ENCODE data around the gene SETD5. TPM values are rescaled to one million over a fixed set of nuclear protein-coding genes. Genes with fewer than 3 reads are reported as not detected.

SETD5 gene
- total and polyA plus RNA-seq, 12 donors = 35.3 to 135 (median 84.6) TPM

DNA sequence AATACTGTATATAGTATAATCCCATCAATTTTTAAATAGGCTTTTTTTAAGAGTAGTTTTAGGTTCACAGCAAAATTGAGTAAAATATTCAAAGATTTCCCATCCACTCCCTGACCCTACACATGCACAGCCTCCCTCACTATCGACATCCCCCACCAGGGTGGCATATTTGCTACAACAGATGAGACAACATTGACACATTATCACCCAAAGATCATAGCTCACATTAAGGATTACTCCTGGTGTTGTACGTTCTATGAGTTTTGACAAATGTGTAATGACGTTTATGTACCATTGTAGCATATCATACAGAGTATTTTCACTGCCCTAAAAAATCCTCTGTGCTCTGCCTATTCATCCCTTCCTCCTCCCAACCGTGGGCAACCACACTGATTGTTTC lies 116.9 kb downstream of the SETD5 start:
- DNase-seq = no peak
- Histone ChIP-seq H3K4me3 (no peak overlapping the region), H3K27me3 (no peaks in the 10 kb centered on the region), H3K9me3 (replicated peaks in 1 of 3) (no peaks in the 10 kb centered on the region), H3K27ac (no peak overlapping the region), H3K36me3 (replicated peaks in 1 of 2) (no peaks in the 10 kb centered on the region), H3K4me1 (replicated peaks in 1 of 2) (no peaks in the 10 kb centered on the region)
- intact Hi-C loops (cut with DNase I) = no loop called here
- WGBS, 4 donors = 60 to 66% (median 63%) methylated on average over 4 of the region's 4 CpGs
- TF ChIP-seq CTCF (IDR thresholded peaks at IDR 0.05) (no peak), POLR2A (IDR thresholded peaks at IDR 0.05) (no peak)

DNA sequence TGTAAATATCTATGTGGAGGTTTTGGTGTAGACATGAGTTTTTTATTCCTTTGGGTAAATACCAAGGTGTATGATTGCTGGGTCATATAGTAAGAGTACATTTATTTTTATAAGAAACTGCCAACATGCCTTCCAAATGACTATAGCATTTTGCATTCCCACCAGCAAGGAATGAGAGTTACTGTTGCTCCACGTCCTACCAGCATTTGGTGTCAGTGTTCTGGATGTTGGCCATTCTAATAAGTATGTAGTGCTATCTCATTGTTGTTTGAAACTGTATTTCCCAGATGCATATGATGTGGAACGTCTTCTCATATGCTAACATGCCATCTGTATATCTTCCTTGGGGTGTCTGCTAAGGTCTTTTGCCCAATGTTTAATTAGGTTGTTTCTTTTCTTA lies 117.5 kb downstream of the SETD5 start:
- no peak overlapping the region for H3K4me3 ChIP-seq
- no peak overlapping the region for H3K27ac ChIP-seq
- TF ChIP-seq CTCF (IDR thresholded peaks at IDR 0.05) (no peak), POLR2A (IDR thresholded peaks at IDR 0.05) (no peak)
- DNase-seq = no peak
- H3K36me3 ChIP-seq (replicated peaks in 1 of 2) = no peaks in the 10 kb centered on the region
- intact Hi-C loops (cut with DNase I) = no loop called here
- H3K4me1 ChIP-seq (replicated peaks in 1 of 2) = no peaks in the 10 kb centered on the region
- H3K27me3 ChIP-seq = no peaks in the 10 kb centered on the region
- WGBS, 4 donors = 64 to 86% (median 76%) methylated on average over 2 of the region's 2 CpGs
- H3K9me3 ChIP-seq (replicated peaks in 1 of 3) = no peaks in the 10 kb centered on the region

DNA sequence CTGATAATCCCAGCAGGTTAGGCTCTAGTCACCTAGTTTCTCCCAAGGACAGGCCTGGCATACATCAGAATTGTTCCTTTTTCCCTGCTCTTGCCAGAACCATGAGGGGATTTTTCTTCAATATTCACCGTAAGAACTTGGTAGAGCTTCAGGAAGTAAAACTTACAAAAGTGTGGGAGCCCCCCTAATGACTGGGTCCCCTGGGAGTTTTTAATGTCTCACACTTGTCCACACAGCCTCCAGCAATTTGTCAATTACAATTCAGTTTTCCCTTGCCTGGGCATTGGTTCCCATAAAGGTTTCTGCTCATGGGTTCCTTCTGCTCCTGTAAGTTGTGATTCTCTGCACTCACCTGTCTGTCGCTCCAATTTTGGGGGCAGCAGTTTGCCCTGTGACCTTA lies 127.7 kb downstream of the SETD5 start:
- Histone ChIP-seq H3K27ac (no peak overlapping the region), H3K4me1 (replicated peaks in 1 of 2) (no peaks in the 10 kb centered on the region), H3K9me3 (replicated peaks in 1 of 3) (no peaks in the 10 kb centered on the region), H3K4me3 (no peak overlapping the region), H3K36me3 (replicated peaks in 1 of 2) (no peaks in the 10 kb centered on the region), H3K27me3 (no peaks in the 10 kb centered on the region)
- WGBS, 4 donors = 72 to 94% (median 79%) methylated on average over 2 of the region's 2 CpGs
- TF ChIP-seq CTCF (IDR thresholded peaks at IDR 0.05) (no peak), POLR2A (IDR thresholded peaks at IDR 0.05) (no peak)
- no peak for DNase-seq
- intact Hi-C loops (cut with DNase I) = no loop called here

Other genes starting within 250 kb of the SETD5 start
- gene SRGAP3, start 148.0 kb upstream of the SETD5 start, total RNA-seq = 10 to 100 TPM; 11.0 to 35.0 (median 21.0) TPM
- 1 to 10 TPM; 3.3 to 8.8 (median 8.1) TPM for gene SRGAP3, start 148.0 kb upstream of the SETD5 start, polyA plus RNA-seq
- gene THUMPD3, start 34.6 kb upstream of the SETD5 start, total RNA-seq = 10 to 100 TPM; 20.1 to 84.3 (median 44.8) TPM
- 10 to 100 TPM; 32.9 to 70.2 (median 35.9) TPM for gene THUMPD3, start 34.6 kb upstream of the SETD5 start, polyA plus RNA-seq
- 1 to 10 TPM in 3 of 9 donors, under 1 TPM in 4, not detected in 2; 0.04 to 2.9 (median 0.83) TPM for gene LHFPL4, start 156.2 kb downstream of the SETD5 start, total RNA-seq
- gene LHFPL4, start 156.2 kb downstream of the SETD5 start, polyA plus RNA-seq = 1 to 10 TPM in 2 of 3 donors, under 1 TPM in 1; 0.67 to 3.5 (median 1.2) TPM